ENCODE results near the gene ENKD1. TPM values are rescaled to one million over a fixed set of nuclear protein-coding genes. Genes with fewer than 3 reads are reported as not detected.
A peak's percentile ranks its signal among the peaks of the same experiment; 100 is the strongest.

Gene ENKD1
- total and polyA plus RNA-seq, 2 experiments from 2014 or later, result 10.2 to 16.0 TPM

DNA sequence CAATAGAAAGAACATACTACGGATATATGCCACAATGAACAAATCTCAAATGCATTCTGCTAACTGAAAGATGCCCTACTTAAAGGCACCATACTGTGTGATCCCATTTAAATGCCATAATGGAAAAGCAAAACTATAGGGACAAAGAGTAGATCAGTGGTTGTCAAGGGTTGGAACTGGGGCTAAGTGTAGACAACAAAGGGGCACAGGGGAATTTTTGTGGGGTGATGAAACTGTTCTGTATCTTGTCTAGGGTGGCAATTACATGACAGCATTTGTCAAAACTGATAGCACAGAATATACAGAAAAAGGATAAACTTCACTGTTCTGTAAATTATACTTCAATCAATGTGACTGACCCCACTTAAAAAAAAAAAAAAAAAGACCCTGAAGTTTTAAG, 34.9 kb upstream of the ENKD1 start:
- WGBS (ENCODE audit: low lambda C conversion rate, missing lambda C conversion rate), result 100% methylated on average over 1 of the region's 1 CpG
- H4K20me1 ChIP-seq (ENCODE audit: insufficient read depth, poor library complexity, severe bottlenecking), result no peaks in the 10 kb centered on the region

DNA sequence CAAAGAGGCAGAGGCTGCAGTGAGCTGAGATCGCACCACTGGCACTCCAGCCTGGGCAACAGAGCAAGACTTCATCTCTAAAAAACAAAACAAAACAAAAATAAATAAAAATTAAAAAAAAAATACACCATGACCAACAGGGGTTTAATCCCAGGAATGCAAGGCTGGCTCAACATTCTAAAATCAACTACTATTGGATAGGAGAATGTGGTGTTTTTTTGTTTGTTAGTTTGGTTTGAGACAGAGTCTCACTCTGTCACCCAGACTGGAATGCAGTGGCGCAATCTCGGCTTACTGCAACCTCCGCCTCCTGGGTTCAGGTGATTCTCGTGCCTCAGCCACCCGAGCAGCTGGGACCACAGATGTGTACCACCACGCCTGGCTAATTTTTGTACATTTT, 32.7 kb upstream of the ENKD1 start:
- H3K36me3 ChIP-seq (replicated peaks; ENCODE audit: insufficient read depth, low read depth), result no peaks in the 10 kb centered on the region
- DNase-seq (ENCODE audit: low spot score), result no peak
- TF ChIP-seq, protein P1, sequence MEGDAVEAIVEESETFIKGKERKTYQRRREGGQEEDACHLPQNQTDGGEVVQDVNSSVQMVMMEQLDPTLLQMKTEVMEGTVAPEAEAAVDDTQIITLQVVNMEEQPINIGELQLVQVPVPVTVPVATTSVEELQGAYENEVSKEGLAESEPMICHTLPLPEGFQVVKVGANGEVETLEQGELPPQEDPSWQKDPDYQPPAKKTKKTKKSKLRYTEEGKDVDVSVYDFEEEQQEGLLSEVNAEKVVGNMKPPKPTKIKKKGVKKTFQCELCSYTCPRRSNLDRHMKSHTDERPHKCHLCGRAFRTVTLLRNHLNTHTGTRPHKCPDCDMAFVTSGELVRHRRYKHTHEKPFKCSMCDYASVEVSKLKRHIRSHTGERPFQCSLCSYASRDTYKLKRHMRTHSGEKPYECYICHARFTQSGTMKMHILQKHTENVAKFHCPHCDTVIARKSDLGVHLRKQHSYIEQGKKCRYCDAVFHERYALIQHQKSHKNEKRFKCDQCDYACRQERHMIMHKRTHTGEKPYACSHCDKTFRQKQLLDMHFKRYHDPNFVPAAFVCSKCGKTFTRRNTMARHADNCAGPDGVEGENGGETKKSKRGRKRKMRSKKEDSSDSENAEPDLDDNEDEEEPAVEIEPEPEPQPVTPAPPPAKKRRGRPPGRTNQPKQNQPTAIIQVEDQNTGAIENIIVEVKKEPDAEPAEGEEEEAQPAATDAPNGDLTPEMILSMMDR (IDR thresholded peaks at IDR 0.05; ENCODE audit: poor library complexity), result no peak
- no peak for TF ChIP-seq EZH2phosphoT487 (IDR thresholded peaks at IDR 0.05; ENCODE audit: low read depth, severe bottlenecking, unreplicated experiment)
- no peak for TF ChIP-seq EZH2 (IDR thresholded peaks at IDR 0.05; ENCODE audit: borderline replicate concordance)
- H2AFZ ChIP-seq, result no peak overlapping the region
- H3K9me3 ChIP-seq (ENCODE audit: low read depth), result no peaks in the 10 kb centered on the region
- no peak overlapping the region for H3K4me3 ChIP-seq
- no peaks in the 10 kb centered on the region for H3K4me1 ChIP-seq (ENCODE audit: insufficient read depth)
- H4K20me1 ChIP-seq (ENCODE audit: insufficient read depth, poor library complexity, severe bottlenecking), result no peaks in the 10 kb centered on the region
- no peak overlapping the region for H3K4me2 ChIP-seq
- no peaks in the 10 kb centered on the region for H3K9me2 ChIP-seq (replicated peaks; ENCODE audit: insufficient read depth)
- H3K27me3 ChIP-seq, result no peaks in the 10 kb centered on the region
- 96% methylated on average over 7 of the region's 7 CpGs for WGBS (ENCODE audit: low lambda C conversion rate, missing lambda C conversion rate)
- peaks cover 13% of the 10 kb centered on the region for H3K79me2 ChIP-seq
- no peak overlapping the region for H3K27ac ChIP-seq

More for the DNA sequence above, 34.9 kb upstream of the ENKD1 start:
- Histone ChIP-seq H3K4me2 (no peak overlapping the region), H3K4me3 (no peak overlapping the region), H2AFZ (no peak overlapping the region), H3K9me2 (replicated peaks; ENCODE audit: insufficient read depth) (no peaks in the 10 kb centered on the region), H3K36me3 (replicated peaks; ENCODE audit: insufficient read depth, low read depth) (no peaks in the 10 kb centered on the region), H3K79me2 (peaks cover 18% of the 10 kb centered on the region), H3K27me3 (no peaks in the 10 kb centered on the region), H3K4me1 (ENCODE audit: insufficient read depth) (no peaks in the 10 kb centered on the region), H3K27ac (no peak overlapping the region), H3K9me3 (ENCODE audit: low read depth) (no peaks in the 10 kb centered on the region)
- DNase-seq (ENCODE audit: low spot score), result no peak
- TF ChIP-seq, protein P1 (IDR thresholded peaks at IDR 0.05; ENCODE audit: poor library complexity), result no peak
- TF ChIP-seq EZH2phosphoT487 (IDR thresholded peaks at IDR 0.05; ENCODE audit: low read depth, severe bottlenecking, unreplicated experiment), result no peak
- TF ChIP-seq EZH2 (IDR thresholded peaks at IDR 0.05; ENCODE audit: borderline replicate concordance), result no peak

GRCh38 chr16:67697422-67698185, 31.1 kb upstream of the ENKD1 start:
- TF ChIP-seq EZH2 (IDR thresholded peaks at IDR 0.05; ENCODE audit: borderline replicate concordance) (no peak), EZH2phosphoT487 (IDR thresholded peaks at IDR 0.05; ENCODE audit: low read depth, severe bottlenecking, unreplicated experiment) (no peak)
- TF ChIP-seq, protein P1 (IDR thresholded peaks at IDR 0.05; ENCODE audit: poor library complexity), result no peak
- Histone ChIP-seq H3K4me1 (ENCODE audit: insufficient read depth) (no peaks in the 10 kb centered on the region), H3K4me2 (peak overlapping the region; percentile 9), H3K9me2 (replicated peaks; ENCODE audit: insufficient read depth) (no peaks in the 10 kb centered on the region), H2AFZ (no peak overlapping the region), H3K27me3 (no peaks in the 10 kb centered on the region), H3K4me3 (no peak overlapping the region), H3K9me3 (ENCODE audit: low read depth) (no peaks in the 10 kb centered on the region), H4K20me1 (ENCODE audit: insufficient read depth, poor library complexity, severe bottlenecking) (no peaks in the 10 kb centered on the region), H3K36me3 (replicated peaks; ENCODE audit: insufficient read depth, low read depth) (no peaks in the 10 kb centered on the region), H3K79me2 (peaks cover 10% of the 10 kb centered on the region), H3K27ac (no peak overlapping the region)
- DNase-seq (ENCODE audit: low spot score), result no peak
- 65% methylated on average over 4 of the region's 4 CpGs for WGBS (ENCODE audit: low lambda C conversion rate, missing lambda C conversion rate)
